SK-N-SH (cell line): ENCODE measurements around the gene ARAP1. TPM values are rescaled to one million over a fixed set of nuclear protein-coding genes. Genes with fewer than 3 reads are reported as not detected.

Source experiments
- CTCF ChIA-PET: fragments of 300-600, 350-600 bp; formaldehyde crosslinking; extraction: SDS; loops from one replicate; lab custom pipeline; 2021; lab: Yijun Ruan, JAX
- POLR2A ChIA-PET: fragments of 350-600 bp; sonication (Branson Sonifier 250); formaldehyde crosslinking; extraction: SDS; loops from one replicate; lab custom pipeline; 2020; ENCODE audit warnings: antibody characterized with exemption, inconsistent platforms; lab: Yijun Ruan, JAX
- DNase-seq: peaks from one replicate; pipeline ENCODE4 v3.0.0; 2012
- H2AFZ ChIP-seq: fragments of 200-600 bp; sonication (generic); 2 replicates; pipeline ENCODE4 v1.8.1; 2016; ENCODE audit warnings: antibody characterized with exemption, mild to moderate bottlenecking, low read depth
- H3F3A ChIP-seq: fragments of 200-600 bp; sonication (generic); replicated peaks from 2 replicates; pipeline ENCODE3; 2016; ENCODE audit warnings: antibody characterized with exemption, mild to moderate bottlenecking; ENCODE audit not compliant: insufficient read depth
- H3K27ac ChIP-seq, 2 experiments: fragments of 200-500 bp in 1 of 2; fragments of 200-600 bp in 1 of 2; sonication (Bioruptor generic) in 1 of 2; sonication (generic), shearing (Covaris generic) in 1 of 2; 2 replicates each; pipeline versions ENCODE4 v1.5.1 to v1.6.1; 2014 to 2016; ENCODE audit warnings: low read depth in 2 of 2, inconsistent platforms in 1 of 2, low read length in 1 of 2, mild to moderate bottlenecking in 1 of 2, mixed read lengths in 1 of 2
- H3K27me3 ChIP-seq: fragments of 200-600 bp; sonication (generic), shearing (Covaris generic); 2 replicates; pipeline ENCODE4 v1.6.1; 2016; ENCODE audit warnings: mixed run types; ENCODE audit not compliant: insufficient read depth
- H3K36me3 ChIP-seq, 2 experiments: fragments of 200-500 bp in 1 of 2; fragments of 200-600 bp in 1 of 2; sonication (Bioruptor generic) in 1 of 2; sonication (generic) in 1 of 2; replicated peaks in 1 of 2; 2 replicates each; pipeline versions ENCODE3 to v1.5.1; 2014 to 2016; ENCODE audit warnings: low read length in 1 of 2, mild to moderate bottlenecking in 1 of 2; ENCODE audit not compliant: insufficient read depth in 2 of 2, control insufficient read depth in 1 of 2
- H3K4me1 ChIP-seq, 2 experiments: fragments of 200-500 bp in 1 of 2; fragments of 200-600 bp in 1 of 2; sonication (Bioruptor generic) in 1 of 2; sonication (generic), shearing (Covaris generic) in 1 of 2; 2 replicates each; pipeline versions ENCODE4 v1.5.1 to v1.6.1; 2014 to 2016; ENCODE audit warnings: low read depth in 1 of 2, low read length in 1 of 2, mixed run types in 1 of 2; ENCODE audit not compliant: insufficient read depth in 2 of 2, control insufficient read depth in 1 of 2
- H3K4me2 ChIP-seq: fragments of 200-600 bp; sonication (generic), shearing (Covaris generic); 2 replicates; pipeline ENCODE4 v1.6.1; 2017; ENCODE audit warnings: mixed run types
- H3K4me3 ChIP-seq, 2 experiments: fragments of 200-500 bp in 1 of 2; fragments of 200-600 bp in 1 of 2; sonication (Bioruptor generic) in 1 of 2; sonication (generic), shearing (Covaris generic) in 1 of 2; 2 replicates each; pipeline versions ENCODE4 v1.5.1 to v1.8.1; 2014 to 2016; ENCODE audit warnings: low read depth in 2 of 2, inconsistent platforms in 1 of 2, low read length in 1 of 2, mild to moderate bottlenecking in 1 of 2, mixed read lengths in 1 of 2, moderate library complexity in 1 of 2
- H3K79me2 ChIP-seq: fragments of 200-600 bp; sonication (generic); 2 replicates; pipeline ENCODE4 v1.8.1; 2017; ENCODE audit warnings: mild to moderate bottlenecking; ENCODE audit not compliant: insufficient read depth
- H3K9ac ChIP-seq: fragments of 200-600 bp; sonication (generic); 2 replicates; pipeline ENCODE4 v1.6.1; 2017; ENCODE audit warnings: mixed run types
- H3K9me2 ChIP-seq: fragments of 200-600 bp; sonication (generic); 2 replicates; pipeline ENCODE4 v1.6.1; 2017; ENCODE audit warnings: mixed run types
- H3K9me3 ChIP-seq: fragments of 200-600 bp; sonication (generic); 2 replicates; pipeline ENCODE4 v1.6.1; 2017; ENCODE audit warnings: mixed run types, mild to moderate bottlenecking, moderate library complexity
- H4K20me1 ChIP-seq: fragments of 200-600 bp; sonication (generic); 2 replicates; pipeline ENCODE4 v1.6.1; 2017; ENCODE audit warnings: mild to moderate bottlenecking, mixed run types; ENCODE audit not compliant: insufficient read depth
- EZH2phosphoT487 ChIP-seq: fragments of 200-600 bp; sonication (generic); IDR thresholded peaks from 2 replicates; pipeline ENCODE4 v1.6.1; 2017; ENCODE audit warnings: low read depth, mixed run types, mild to moderate bottlenecking, antibody characterized with exemption, moderate library complexity, borderline replicate concordance
- FOSL2 ChIP-seq: IDR thresholded peaks from 2 replicates; pipeline ENCODE4 v1.4.0; 2012; ENCODE audit warnings: low read depth, mild to moderate bottlenecking, moderate library complexity, borderline replicate concordance
- FOXM1 ChIP-seq: IDR thresholded peaks from 2 replicates; pipeline ENCODE4 v1.4.0; 2012; ENCODE audit warnings: low read depth, mild to moderate bottlenecking
- GABPA ChIP-seq: IDR thresholded peaks from 2 replicates; pipeline ENCODE4 v1.4.0; 2012; ENCODE audit warnings: low read depth, mild to moderate bottlenecking
- GATA2 ChIP-seq: sonication (generic); formaldehyde crosslinking; IDR thresholded peaks from 2 replicates; pipeline ENCODE4 v1.5.0; 2020; ENCODE audit warnings: mild to moderate bottlenecking, missing genetic modification reagents
- MEF2A ChIP-seq: IDR thresholded peaks from 2 replicates; pipeline ENCODE4 v1.4.0; 2012; ENCODE audit warnings: low read depth, borderline replicate concordance
- MXI1 ChIP-seq: IDR thresholded peaks from 2 replicates; pipeline ENCODE4 v1.6.1; 2012; ENCODE audit warnings: mild to moderate bottlenecking, low read depth, low read length, improper control_type of control experiment
- PBX3 ChIP-seq: IDR thresholded peaks from 2 replicates; pipeline ENCODE4; 2012
- RAD21 ChIP-seq: IDR thresholded peaks from 2 replicates; pipeline ENCODE4 v1.6.1; 2012; ENCODE audit warnings: mild to moderate bottlenecking, low read length
- REST ChIP-seq: IDR thresholded peaks from 2 replicates; pipeline ENCODE4 v1.6.1; 2012; ENCODE audit warnings: mild to moderate bottlenecking, low read depth, low read length, moderate library complexity
- TAF1 ChIP-seq: IDR thresholded peaks from 2 replicates; pipeline ENCODE4 v1.6.1; 2012; ENCODE audit warnings: low read depth, mild to moderate bottlenecking, low read length, moderate library complexity, borderline replicate concordance
- whole genome bisulfite sequencing: methylation state at CpG from one replicate; pipeline ENCODE4 v1.1.6; 2017; ENCODE audit warnings: low lambda C conversion rate; 5-methylcytosine and 5-hydroxymethylcytosine counted together
- polyA plus RNA-seq, 3 experiments: library from polyadenylated mRNA; depleted of rRNA; stranded (reverse); fragments of >200 nt; gene quantifications; 2 replicates each; pipeline ENCODE4 v1.2.3, GENCODE V29; 2012

Gene ARAP1
- polyA plus RNA-seq, 1 of the 3 experiments (the other 2 are of a cell fraction) = 56.6 TPM

GRCh38 chr11:72737336-72737735 lies 14.9 kb downstream of the ARAP1 start:
- Histone ChIP-seq H3K4me3 (no peak overlapping the region), H3F3A (peaks cover 15% of the 10 kb centered on the region), H3K4me2 (no peak overlapping the region), H3K9me2 (no peaks in the 10 kb centered on the region), H3K9me3 (no peaks in the 10 kb centered on the region), H3K27me3 (no peaks in the 10 kb centered on the region), H4K20me1 (0 out of 2 replicates have a peak, but pooled peaks cover 4% of the 10 kb centered on the region), H3K4me1 (peaks cover 21 to 54% of the 10 kb centered on the region in 2 experiments; a peak in 3 of 4 replicates), H3K9ac (no peak overlapping the region), H3K79me2 (peaks cover 25% of the 10 kb centered on the region; the same call in 1 of the 2 replicates), H2AFZ (no peak overlapping the region), H3K36me3 (no peaks in the 10 kb centered on the region), H3K27ac (peak overlapping the region; percentile 53 to 64; a peak in 2 of 4 replicates)
- TF ChIP-seq EZH2phosphoT487 = no peak
- TF ChIP-seq GATA2 (CRISPR knock-in tag) = no peak
- TF ChIP-seq RAD21 = no peak
- TF ChIP-seq REST = no peak
- TF ChIP-seq MEF2A = no peak
- TF ChIP-seq FOXM1 = no peak
- no peak for TF ChIP-seq MXI1
- CTCF ChIA-PET = interaction anchor here (1.0 to 18.2 kb wide), 4 partner anchors 9 to 56 kb away, joined by 3 to 198 read pairs (median 22); partner anchors contain the start of gene STARD10
- DNase-seq = no peak
- POLR2A ChIA-PET = no interaction called here
- 100% methylated on average over 1 of the region's 1 CpG for WGBS

GRCh38 chr11:72736452-72737069 lies 15.6 kb downstream of the ARAP1 start:
- 32% methylated on average over 5 of the region's 5 CpGs for WGBS
- Histone ChIP-seq H3K4me2 (peak overlapping the region; percentile 51; the same call in 1 of the 2 replicates), H3K9me2 (no peaks in the 10 kb centered on the region), H3K9me3 (no peaks in the 10 kb centered on the region), H3K27me3 (no peaks in the 10 kb centered on the region), H4K20me1 (0 out of 2 replicates have a peak, but pooled peaks cover 4% of the 10 kb centered on the region), H3K27ac (peak overlapping the region; percentile 53 to 64), H3K4me1 (peaks cover 21 to 46% of the 10 kb centered on the region in 2 experiments; a peak in 3 of 4 replicates), H3K9ac (no peak overlapping the region), H3K36me3 (no peaks in the 10 kb centered on the region), H3K79me2 (peaks cover 23% of the 10 kb centered on the region; the same call in 1 of the 2 replicates), H3K4me3 (no peak overlapping the region), H2AFZ (no peak overlapping the region), H3F3A (peaks cover 15% of the 10 kb centered on the region)
- TF ChIP-seq FOSL2 (0 out of 2 replicates have a peak, but pooled peaks have one; percentile 11), TAF1 (no peak), PBX3 (0 out of 2 replicates have a peak, but pooled peaks have one; percentile 16), GATA2 (CRISPR knock-in tag) (no peak), GABPA (no peak)
- CTCF ChIA-PET = interaction anchor here (1.1 to 18.2 kb wide), 4 partner anchors 11 to 57 kb away, joined by 3 to 198 read pairs (median 23); partner anchors contain the start of gene STARD10
- DNase-seq = no peak
- POLR2A ChIA-PET = no interaction called here
